GM10847 (cell line): ENCODE data around the gene CCDC91.

Experiments used
- POLR2A ChIP-seq: IDR thresholded peaks from 2 replicates; pipeline ENCODE4 v1.6.1; 2011; ENCODE audit not compliant: insufficient read length; ENCODE audit errors: extremely low read depth

The CCDC91 gene

GRCh38 chr12:28427046-28427445, 236.8 kb downstream of the CCDC91 start:
- no peak for TF ChIP-seq POLR2A

- TF ChIP-seq POLR2A = no peak
Measured at GRCh38 chr12:28440081-28440608, 249.9 kb downstream of the CCDC91 start.

- TF ChIP-seq POLR2A = no peak
Measured at GRCh38 chr12:28442101-28442500, 251.8 kb downstream of the CCDC91 start.

- TF ChIP-seq POLR2A = no peak
Measured at GRCh38 chr12:28443337-28443736, 253.1 kb downstream of the CCDC91 start.

- no peak for TF ChIP-seq POLR2A
Measured at GRCh38 chr12:28446031-28446430, 255.8 kb downstream of the CCDC91 start.

GRCh38 chr12:28453686-28454085, 263.4 kb downstream of the CCDC91 start:
- no peak for TF ChIP-seq POLR2A

- TF ChIP-seq POLR2A = no peak
Measured at GRCh38 chr12:28456934-28457710, 266.9 kb downstream of the CCDC91 start.

- no peak for TF ChIP-seq POLR2A
Measured at GRCh38 chr12:28457785-28458184, 267.5 kb downstream of the CCDC91 start.

GRCh38 chr12:28459481-28459880, 269.2 kb downstream of the CCDC91 start:
- TF ChIP-seq POLR2A = no peak

GRCh38 chr12:28460420-28461130, 270.3 kb downstream of the CCDC91 start:
- TF ChIP-seq POLR2A = no peak

- no peak for TF ChIP-seq POLR2A
Measured at GRCh38 chr12:28463396-28463795, 273.1 kb downstream of the CCDC91 start.

- no peak for TF ChIP-seq POLR2A
Measured at GRCh38 chr12:28479683-28480082, 289.4 kb downstream of the CCDC91 start.

GRCh38 chr12:28484156-28484555, 293.9 kb downstream of the CCDC91 start:
- no peak for TF ChIP-seq POLR2A

- TF ChIP-seq POLR2A = no peak
Measured at GRCh38 chr12:28486521-28486920, 296.3 kb downstream of the CCDC91 start.

- no peak for TF ChIP-seq POLR2A
Measured at GRCh38 chr12:28489246-28489645, 299.0 kb downstream of the CCDC91 start.

GRCh38 chr12:28497889-28498411, 307.7 kb downstream of the CCDC91 start:
- no peak for TF ChIP-seq POLR2A
